H1 (cell line): ENCODE results near the gene MORN5. TPM values are rescaled to one million over a fixed set of nuclear protein-coding genes. Genes with fewer than 3 reads are reported as not detected.
A peak's percentile ranks its signal among the peaks of the same experiment; 100 is the strongest.

Experiments used
- ASH2L ChIP-seq: fragments of 200-600, 300-600 bp; sonication (generic); IDR thresholded peaks from one replicate; pipeline ENCODE4 v1.7.1; 2017; ENCODE audit warnings: low read length
- BCL11A ChIP-seq, 2 experiments: IDR thresholded peaks; one replicate each; pipeline ENCODE4 v1.6.1; 2011; ENCODE audit warnings: low read depth in 2 of 2, low read length in 2 of 2, mild to moderate bottlenecking in 2 of 2
- CBX8 ChIP-seq: fragments of 300-800, 300-1000 bp; sonication (generic); IDR thresholded peaks from 2 replicates; pipeline ENCODE4 v1.7.1; 2016; ENCODE audit warnings: low read depth, low read length, borderline replicate concordance
- CHD1 ChIP-seq: IDR thresholded peaks from 2 replicates; pipeline ENCODE4 v1.6.1; 2012; ENCODE audit warnings: low read depth, low read length, improper control_type of control experiment
- HDAC2 ChIP-seq, 2 experiments: fragments of 300-600 bp in 1 of 2; sonication (generic) in 1 of 2; IDR thresholded peaks; 2 replicates each; pipeline ENCODE4 v1.6.1; 2011 to 2012; ENCODE audit warnings: low read depth in 2 of 2, low read length in 2 of 2, mild to moderate bottlenecking in 2 of 2, moderate library complexity in 2 of 2, borderline replicate concordance in 1 of 2, inconsistent platforms in 1 of 2
- JUN ChIP-seq: IDR thresholded peaks from 2 replicates; pipeline ENCODE4 v1.6.1; 2011; ENCODE audit warnings: low read depth, mild to moderate bottlenecking, improper control_type of control experiment, low read length
- KDM4A ChIP-seq: IDR thresholded peaks from one replicate; pipeline ENCODE4 v1.7.1; 2012; ENCODE audit warnings: low read depth, mild to moderate bottlenecking, moderate library complexity, low read length, inconsistent platforms; ENCODE audit not compliant: severe bottlenecking
- MAFK ChIP-seq: IDR thresholded peaks from 2 replicates; pipeline ENCODE4 v1.6.1; 2012; ENCODE audit warnings: low read depth, mild to moderate bottlenecking, improper control_type of control experiment, low read length
- NANOG ChIP-seq: IDR thresholded peaks from 2 replicates; pipeline ENCODE4 v1.6.1; 2011; ENCODE audit warnings: low read length, low read depth, mild to moderate bottlenecking, inconsistent platforms; ENCODE audit not compliant: insufficient read depth, poor library complexity, severe bottlenecking
- RBBP5 ChIP-seq: IDR thresholded peaks from 2 replicates; pipeline ENCODE4 v1.7.1; 2012; ENCODE audit warnings: low read depth, mild to moderate bottlenecking, inconsistent platforms, low read length, moderate library complexity, borderline replicate concordance
- SIN3A ChIP-seq, 2 experiments: IDR thresholded peaks in 1 of 2; conservative IDR thresholded peaks in 1 of 2; 2 replicates each; pipeline ENCODE4 v1.6.1; 2011 to 2012; ENCODE audit warnings: low read length in 2 of 2, improper control_type of control experiment in 1 of 2, low read depth in 1 of 2, mild to moderate bottlenecking in 1 of 2
- TBP ChIP-seq: IDR thresholded peaks from 2 replicates; pipeline ENCODE4 v1.6.1; 2011; ENCODE audit warnings: low read depth, low read length, improper control_type of control experiment
- TEAD4 ChIP-seq: IDR thresholded peaks from 2 replicates; pipeline ENCODE4 v1.6.1; 2012; ENCODE audit warnings: low read depth, low read length, inconsistent platforms, mixed read lengths
- ZNF274 ChIP-seq: IDR thresholded peaks from 2 replicates; pipeline ENCODE4 v1.7.0; 2012; ENCODE audit warnings: low read length, borderline replicate concordance; ENCODE audit errors: extremely low read depth
- polyA plus RNA-seq, 7 experiments: library from polyadenylated mRNA; depleted of rRNA in 3 of 7; stranded (reverse) in 5 of 7; unstranded in 2 of 7; fragments of >200 nt in 5 of 7; fragments of 200-250 nt in 2 of 7; gene quantifications; 1 replicate in 5 of 7; 2 replicates in 1 of 7; 4 replicates in 1 of 7; pipeline versions ENCODE4 v1.2.1 to v1.2.3, GENCODE V29; 2011 to 2013; ENCODE audit warnings: missing spikeins in 2 of 7, mixed read lengths in 2 of 7
- total RNA-seq: library from RNA; stranded (reverse); fragmentation: NEBNext Ultra II Directional; extraction: Animal tissue kit (Norgen Biotek cat#: 25700); gene quantifications from 2 replicates; pipeline ENCODE4 v1.2.1, GENCODE V29; 2021
- TF ChIP-seq, protein P1 (sequence below), 3 experiments: IDR thresholded peaks; 1 replicate in 2 of 3; 2 replicates in 1 of 3; pipeline versions ENCODE4 v1.5.1 to v1.6.1; 2011; ENCODE audit warnings: low read length in 3 of 3, mild to moderate bottlenecking in 3 of 3, inconsistent platforms in 2 of 3, low read depth in 1 of 3, moderate library complexity in 1 of 3; ENCODE audit not compliant: insufficient read depth in 1 of 3; ENCODE audit errors: control extremely low read depth in 1 of 3

The MORN5 gene
- total and polyA plus RNA-seq, 2 of the 8 experiments (the other 6 are each of a cell fraction or from before 2014, with no cell fraction given) = not detected

DNA sequence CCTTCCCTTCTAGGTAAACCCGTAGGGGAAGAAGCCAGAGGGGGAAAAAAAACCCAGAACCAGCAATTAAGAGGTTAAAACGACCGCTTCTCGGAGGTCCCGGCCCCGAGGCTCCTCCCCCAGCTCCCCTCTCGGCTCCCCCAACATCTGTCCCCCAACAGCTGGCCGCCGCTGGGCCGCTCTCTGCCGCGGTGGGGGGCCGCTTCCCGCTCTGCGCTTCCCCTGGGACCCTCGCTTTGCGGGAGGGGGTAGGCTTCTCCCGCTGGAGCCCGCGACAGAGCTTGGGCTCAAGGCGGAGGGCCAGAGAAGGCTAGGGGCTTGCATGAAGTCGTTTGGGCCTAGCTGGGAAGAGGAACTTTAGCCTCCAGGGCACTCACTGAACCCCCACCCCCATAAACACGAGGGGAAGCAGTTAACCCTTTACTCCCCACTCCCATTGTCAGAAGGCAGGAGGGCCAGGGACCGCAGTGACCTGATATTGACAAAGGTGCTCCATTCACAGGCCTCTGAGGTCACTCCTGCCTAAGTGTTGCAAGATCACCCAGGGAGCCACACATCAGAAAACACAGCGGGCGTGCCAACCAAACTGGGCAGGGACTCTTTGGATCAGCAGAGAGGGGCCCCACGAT, 61.6 kb downstream of the MORN5 start (continued):
- TF ChIP-seq, protein P1, sequence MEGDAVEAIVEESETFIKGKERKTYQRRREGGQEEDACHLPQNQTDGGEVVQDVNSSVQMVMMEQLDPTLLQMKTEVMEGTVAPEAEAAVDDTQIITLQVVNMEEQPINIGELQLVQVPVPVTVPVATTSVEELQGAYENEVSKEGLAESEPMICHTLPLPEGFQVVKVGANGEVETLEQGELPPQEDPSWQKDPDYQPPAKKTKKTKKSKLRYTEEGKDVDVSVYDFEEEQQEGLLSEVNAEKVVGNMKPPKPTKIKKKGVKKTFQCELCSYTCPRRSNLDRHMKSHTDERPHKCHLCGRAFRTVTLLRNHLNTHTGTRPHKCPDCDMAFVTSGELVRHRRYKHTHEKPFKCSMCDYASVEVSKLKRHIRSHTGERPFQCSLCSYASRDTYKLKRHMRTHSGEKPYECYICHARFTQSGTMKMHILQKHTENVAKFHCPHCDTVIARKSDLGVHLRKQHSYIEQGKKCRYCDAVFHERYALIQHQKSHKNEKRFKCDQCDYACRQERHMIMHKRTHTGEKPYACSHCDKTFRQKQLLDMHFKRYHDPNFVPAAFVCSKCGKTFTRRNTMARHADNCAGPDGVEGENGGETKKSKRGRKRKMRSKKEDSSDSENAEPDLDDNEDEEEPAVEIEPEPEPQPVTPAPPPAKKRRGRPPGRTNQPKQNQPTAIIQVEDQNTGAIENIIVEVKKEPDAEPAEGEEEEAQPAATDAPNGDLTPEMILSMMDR (IDR thresholded peaks at IDR 0.05; ENCODE audit: control extremely low read depth in 1 of 3, insufficient read depth in 1 of 3, low read depth in 1 of 3, low read length in 3 of 3) = no peak
- peak; percentile 61 for TF ChIP-seq ASH2L
- TF ChIP-seq SIN3A (conservative IDR thresholded peaks at IDR 0.05 in 1 of 2, IDR thresholded peaks at IDR 0.05 in 1 of 2; ENCODE audit: low read depth in 1 of 2, low read length in 2 of 2) = no peak
- peak; percentile 56 for TF ChIP-seq NANOG
- no peak for TF ChIP-seq ZNF274
- no peak for TF ChIP-seq JUN
- TF ChIP-seq CBX8 = no peak
- peak; percentile 33 for TF ChIP-seq KDM4A
- no peak for TF ChIP-seq TBP
- TF ChIP-seq CHD1 = no peak
- TF ChIP-seq HDAC2 (IDR thresholded peaks at IDR 0.05; ENCODE audit: borderline replicate concordance in 1 of 2, low read depth in 2 of 2, low read length in 2 of 2) = 0 out of 4 replicates have a peak, but pooled peaks of 1 of the 2 experiments have one; percentile 28
- TF ChIP-seq BCL11A (IDR thresholded peaks at IDR 0.05; ENCODE audit: low read depth in 2 of 2, low read length in 2 of 2) = no peak
- TF ChIP-seq RBBP5 = 0 out of 2 replicates have a peak, but pooled peaks have one; percentile 41
- no peak for TF ChIP-seq TEAD4
- TF ChIP-seq MAFK = no peak
